Gastroesophageal sphincter (tissue), 4 donors: ENCODE data around the gene ITPKA. TPM values are rescaled to one million over a fixed set of nuclear protein-coding genes. Genes with fewer than 3 reads are reported as not detected.

Source experiments
- ATAC-seq: fragments of 150-250 bp; one replicate; pipeline ENCODE4 v1.9.1; 2016; ENCODE audit warnings: mild to moderate bottlenecking, moderate library complexity
- H3K27ac ChIP-seq, 4 donors: fragments of 200-600 bp; sonication (generic) in 3 of 4; 1 replicate in 3 of 4; 2 replicates in 1 of 4; pipeline ENCODE4 v1.5.1; 2016 to 2019
- H3K27me3 ChIP-seq: fragments of 200-600 bp; sonication (generic); one replicate; pipeline ENCODE4 v1.5.1; 2019
- H3K36me3 ChIP-seq, 2 donors: fragments of 200-600 bp; sonication (generic); one replicate each; pipeline ENCODE4 v1.5.1; 2019; ENCODE audit warnings: control low read depth in 1 of 2
- H3K4me1 ChIP-seq, 3 donors: fragments of 200-600 bp; sonication (generic); 1 replicate in 2 of 3; 2 replicates in 1 of 3; pipeline ENCODE4 v1.5.1; 2016 to 2019; ENCODE audit warnings: control low read depth in 2 of 3
- H3K4me3 ChIP-seq, 2 donors: fragments of 200-600 bp; sonication (generic); one replicate each; pipeline ENCODE4 v1.5.1; 2019; ENCODE audit warnings: mild to moderate bottlenecking in 1 of 2, moderate library complexity in 1 of 2
- H3K9me3 ChIP-seq, 3 donors: fragments of 200-600 bp; sonication (generic); one replicate each; pipeline ENCODE4 v1.5.1; 2017 to 2019; ENCODE audit warnings: control low read depth in 2 of 3
- EP300 ChIP-seq: sonication (generic); formaldehyde crosslinking; IDR thresholded peaks from one replicate; pipeline ENCODE4 v1.6.1; 2017; ENCODE audit warnings: antibody characterized with exemption, mild to moderate bottlenecking
- POLR2A ChIP-seq, 2 donors: fragments of 450-650 bp; IDR thresholded peaks; one replicate each; pipeline ENCODE4 v1.6.1; 2017; ENCODE audit warnings: antibody characterized with exemption in 2 of 2, mild to moderate bottlenecking in 2 of 2, moderate library complexity in 1 of 2
- POLR2AphosphoS5 ChIP-seq: sonication (generic); formaldehyde crosslinking; IDR thresholded peaks from one replicate; pipeline ENCODE4 v1.6.1; 2017; ENCODE audit warnings: antibody characterized with exemption
- WGBS, 2 donors: methylation state at CpG; one replicate each; pipeline ENCODE4 v1.1.5; 2018; ENCODE audit warnings: low coverage in 1 of 2; 5-methylcytosine and 5-hydroxymethylcytosine counted together
- small RNA-seq, 4 donors: library from RNA; depleted of rRNA; stranded (forward); fragments of <200 nt; gene quantifications; one replicate each; pipeline ENCODE3, GENCODE V24; 2016
- total RNA-seq, 4 donors: library from RNA; depleted of rRNA; stranded (reverse); fragments of >200 nt; gene quantifications; one replicate each; pipeline ENCODE4 v1.1.0, GENCODE V29; 2016
- TF ChIP-seq, protein P1 (sequence below), 4 experiments: fragments of 200-600 bp in 2 of 4; fragments of 450-650 bp in 2 of 4; sonication (generic) in 1 of 4; IDR thresholded peaks; one replicate each; pipeline ENCODE4 v1.5.1; 2017 to 2019; ENCODE audit warnings: antibody characterized with exemption in 4 of 4, mild to moderate bottlenecking in 2 of 4, moderate library complexity in 2 of 4

Gene ITPKA
- total RNA-seq, 4 donors from 2014 or later = 0.85 to 1.2 (median 0.94) TPM; not detected in 1

DNA sequence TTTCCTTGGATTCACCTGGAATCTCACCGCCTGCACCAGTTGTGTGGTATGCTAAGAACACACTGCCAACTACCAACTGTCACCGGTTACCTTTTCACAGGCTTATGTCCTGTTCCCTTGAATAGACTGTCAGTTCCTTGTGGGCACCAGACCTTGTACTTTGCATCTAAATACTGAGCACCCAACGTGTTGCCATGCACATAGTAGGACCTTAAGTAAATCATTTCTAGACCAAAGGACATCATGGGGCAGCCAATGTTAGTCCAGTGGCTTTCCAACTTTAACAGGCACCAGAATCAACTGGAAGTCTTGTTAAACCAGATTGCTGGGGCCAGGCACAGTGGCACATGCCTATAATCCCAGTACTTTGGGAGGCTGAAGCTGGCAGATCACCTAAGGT lies 51.5 kb downstream of the ITPKA start:
- H3K27me3 ChIP-seq = peaks cover 6% of the 10 kb centered on the region
- no peak overlapping the region for H3K4me3 ChIP-seq
- H3K36me3 ChIP-seq = no peaks in the 10 kb centered on the region
- ATAC-seq = no peak
- peaks cover 0 to 21% (median 5%) of the 10 kb centered on the region in 3 donors for H3K4me1 ChIP-seq
- H3K27ac ChIP-seq = no peak overlapping the region
- 92% methylated on average over 2 of the region's 3 CpGs; no CpG with 5 or more reads in 1 of the 2 donors for WGBS, 2 donors
- H3K9me3 ChIP-seq = no peaks in the 10 kb centered on the region
- TF ChIP-seq EP300 = no peak

DNA sequence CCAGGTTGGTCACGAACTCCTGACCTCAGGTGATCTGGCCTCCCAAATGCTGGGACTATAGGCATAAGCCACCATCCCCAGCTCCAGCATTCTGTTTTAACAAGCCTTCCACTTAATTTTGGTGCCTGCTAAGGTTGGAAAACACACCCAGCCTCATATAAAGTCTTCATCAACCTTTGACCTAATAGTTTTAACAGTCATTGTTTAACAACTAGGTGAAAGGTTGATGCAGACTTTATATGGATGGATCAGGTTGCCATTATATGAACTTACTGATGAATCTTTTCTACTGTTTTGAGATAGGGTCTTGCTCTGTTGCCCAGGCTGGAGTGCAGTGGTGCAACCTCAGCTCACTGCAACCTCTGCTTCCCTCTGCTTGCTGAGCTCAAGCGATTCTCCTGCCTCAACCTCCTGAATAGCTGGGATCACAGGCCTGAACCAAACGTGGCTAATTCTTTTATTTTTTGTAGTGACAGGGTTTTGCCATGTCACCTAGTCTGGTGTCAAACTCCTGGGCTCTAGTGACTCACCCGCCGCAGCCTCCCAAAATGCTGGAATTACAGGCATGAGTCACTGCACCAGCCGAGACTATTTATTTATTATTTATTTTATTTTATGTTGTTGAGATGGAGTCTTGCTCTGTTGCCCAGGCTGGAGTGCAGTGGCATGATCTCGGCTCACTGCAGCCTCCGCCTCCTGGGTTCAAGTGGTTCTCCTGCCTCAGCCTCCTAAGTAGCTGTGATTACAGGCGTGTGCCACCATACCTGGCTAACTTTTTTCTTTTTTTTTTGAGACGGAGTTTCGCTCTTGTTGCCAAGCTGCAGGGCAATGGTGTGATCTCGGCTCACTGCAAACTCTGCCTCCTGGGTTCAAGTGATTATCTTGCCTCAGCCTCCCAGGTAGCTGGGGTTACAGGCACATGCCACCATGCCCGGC lies 53.4 kb downstream of the ITPKA start:
- H3K4me1 ChIP-seq = peaks cover 0 to 21% (median 5%) of the 10 kb centered on the region in 3 donors
- no peak overlapping the region for H3K4me3 ChIP-seq
- H3K27me3 ChIP-seq = peaks cover 6% of the 10 kb centered on the region
- no peaks in the 10 kb centered on the region for H3K36me3 ChIP-seq
- no peak overlapping the region for H3K27ac ChIP-seq
- no peaks in the 10 kb centered on the region for H3K9me3 ChIP-seq
- 78 to 81% methylated on average over 8 to 12 of the region's 13 CpGs for WGBS, 2 donors
- TF ChIP-seq, protein P1, sequence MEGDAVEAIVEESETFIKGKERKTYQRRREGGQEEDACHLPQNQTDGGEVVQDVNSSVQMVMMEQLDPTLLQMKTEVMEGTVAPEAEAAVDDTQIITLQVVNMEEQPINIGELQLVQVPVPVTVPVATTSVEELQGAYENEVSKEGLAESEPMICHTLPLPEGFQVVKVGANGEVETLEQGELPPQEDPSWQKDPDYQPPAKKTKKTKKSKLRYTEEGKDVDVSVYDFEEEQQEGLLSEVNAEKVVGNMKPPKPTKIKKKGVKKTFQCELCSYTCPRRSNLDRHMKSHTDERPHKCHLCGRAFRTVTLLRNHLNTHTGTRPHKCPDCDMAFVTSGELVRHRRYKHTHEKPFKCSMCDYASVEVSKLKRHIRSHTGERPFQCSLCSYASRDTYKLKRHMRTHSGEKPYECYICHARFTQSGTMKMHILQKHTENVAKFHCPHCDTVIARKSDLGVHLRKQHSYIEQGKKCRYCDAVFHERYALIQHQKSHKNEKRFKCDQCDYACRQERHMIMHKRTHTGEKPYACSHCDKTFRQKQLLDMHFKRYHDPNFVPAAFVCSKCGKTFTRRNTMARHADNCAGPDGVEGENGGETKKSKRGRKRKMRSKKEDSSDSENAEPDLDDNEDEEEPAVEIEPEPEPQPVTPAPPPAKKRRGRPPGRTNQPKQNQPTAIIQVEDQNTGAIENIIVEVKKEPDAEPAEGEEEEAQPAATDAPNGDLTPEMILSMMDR (IDR thresholded peaks at IDR 0.05) = no peak
- no peak for TF ChIP-seq POLR2A (IDR thresholded peaks at IDR 0.05)
- ATAC-seq = no peak

DNA sequence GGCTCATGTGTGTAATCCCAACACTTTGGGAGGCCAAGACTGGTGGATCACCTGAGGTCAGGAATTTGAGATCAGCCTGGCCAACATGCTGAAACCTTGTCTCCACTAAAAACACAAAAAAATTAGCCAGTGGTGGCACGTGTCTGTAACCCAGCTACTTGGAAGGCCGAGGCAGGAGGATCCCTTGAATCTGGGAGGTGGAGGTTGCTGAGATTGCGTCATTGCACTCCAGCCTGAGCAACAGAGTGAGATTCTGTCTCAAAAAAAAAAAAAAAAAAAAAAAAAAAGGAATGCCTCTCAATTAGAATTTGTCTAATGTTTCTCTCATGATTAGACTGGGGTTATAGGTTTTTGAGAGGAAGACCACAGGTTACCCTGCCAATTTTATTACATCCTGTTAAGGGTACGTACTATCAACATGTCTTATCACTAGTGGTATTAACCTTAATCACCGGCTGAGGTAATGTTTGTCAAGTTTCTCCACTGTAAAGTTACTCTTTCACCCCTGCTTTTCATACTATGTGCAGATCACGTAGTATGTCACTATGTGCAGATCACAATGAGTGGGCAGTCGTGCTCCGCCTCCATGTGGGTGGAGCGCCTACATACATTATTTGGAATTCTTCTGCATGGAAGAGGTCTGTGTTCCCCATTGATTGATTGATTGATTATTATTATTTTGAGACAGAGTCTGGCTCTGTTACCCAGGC lies 56.5 kb downstream of the ITPKA start:
- Histone ChIP-seq H3K9me3 (no peaks in the 10 kb centered on the region), H3K4me3 (no peak overlapping the region), H3K27me3 (peaks cover 6% of the 10 kb centered on the region), H3K27ac (no peak overlapping the region), H3K36me3 (no peaks in the 10 kb centered on the region), H3K4me1 (no peaks in the 10 kb centered on the region)
- no peak for ATAC-seq
- TF ChIP-seq EP300 = no peak
- TF ChIP-seq, protein P1 (IDR thresholded peaks at IDR 0.05) = no peak
- TF ChIP-seq POLR2A (IDR thresholded peaks at IDR 0.05) = no peak
- no peak for TF ChIP-seq POLR2AphosphoS5
- WGBS, 2 donors = 79 to 94% methylated on average over 5 of the region's 9 CpGs

Small RNA genes lying within 50 kb of the gene (small RNA-seq; reads per million reads assigned to genes)
- 0 reads per million in 4 donors for gene RNU6-1169P

Other genes starting within 250 kb of the ITPKA start
- under 1 TPM in 2 of 4 donors, not detected in 2; 0.40 to 0.49 TPM for gene OIP5, start 161.3 kb upstream of the ITPKA start, total RNA-seq
- gene NUSAP1, start 161.0 kb upstream of the ITPKA start, total RNA-seq = 1 to 10 TPM in 3 of 4 donors, under 1 TPM in 1; 0.47 to 4.6 (median 3.4) TPM
- 10 to 100 TPM; 19.9 to 34.1 (median 25.7) TPM for gene NDUFAF1, start 91.4 kb upstream of the ITPKA start, total RNA-seq
- 10 to 100 TPM; 31.9 to 53.2 (median 34.8) TPM for gene RTF1, start 76.8 kb upstream of the ITPKA start, total RNA-seq
- gene LTK, start 20.0 kb downstream of the ITPKA start, total RNA-seq = under 1 TPM in 3 of 4 donors, not detected in 1; 0.16 to 0.54 (median 0.19) TPM
- gene RPAP1, start 50.4 kb downstream of the ITPKA start, total RNA-seq = 10 to 100 TPM; 10.4 to 33.1 (median 12.6) TPM
- 1 to 10 TPM; 3.1 to 9.5 (median 8.4) TPM for gene TYRO3, start 65.3 kb downstream of the ITPKA start, total RNA-seq
- gene MGA, start 166.5 kb downstream of the ITPKA start, total RNA-seq = 10 to 100 TPM; 29.4 to 59.2 (median 44.9) TPM